Kidney epithelial cell (primary cell): ENCODE results near the gene PTCH2. TPM values are rescaled to one million over a fixed set of nuclear protein-coding genes. Genes with fewer than 3 reads are reported as not detected.

Source experiments
- DNase-seq: peaks from one replicate; pipeline ENCODE4 v3.0.0-alpha.2; 2010; ENCODE audit warnings: low read depth
- H3K27me3 ChIP-seq: 2 replicates; pipeline ENCODE4 v1.6.0; 2011; ENCODE audit warnings: low read length; ENCODE audit not compliant: control insufficient read depth, insufficient read depth
- H3K36me3 ChIP-seq: 2 replicates; pipeline ENCODE4 v1.5.1; 2011; ENCODE audit warnings: low read length; ENCODE audit not compliant: control insufficient read depth, insufficient read depth
- H3K4me3 ChIP-seq: 2 replicates; pipeline ENCODE4 v1.5.1; 2011; ENCODE audit warnings: low read depth, mild to moderate bottlenecking, control low read depth, low read length
- CTCF ChIP-seq: IDR thresholded peaks from 2 replicates; pipeline ENCODE4 v1.5.1; 2011; ENCODE audit warnings: mild to moderate bottlenecking, moderate library complexity, low read length, control low read depth, inconsistent platforms; ENCODE audit not compliant: insufficient read depth, poor library complexity, severe bottlenecking
- total RNA-seq: library from RNA; depleted of rRNA; stranded (reverse); fragments of >200 nt; gene quantifications from 2 replicates; pipeline ENCODE4 v1.2.3, GENCODE V29; 2015

The PTCH2 gene
- total RNA-seq, 1 donor from 2014 or later: 0.38 TPM

- no peaks in the 10 kb centered on the region for H3K27me3 ChIP-seq
- no peaks in the 10 kb centered on the region for H3K36me3 ChIP-seq
- no peak for TF ChIP-seq CTCF
- DNase-seq: no peak
- no peak overlapping the region for H3K4me3 ChIP-seq
These were observed 51.9 kb downstream of the PTCH2 start for GRCh38 chr1:44790968-44791801.

GRCh38 chr1:44788120-44788860, 54.8 kb downstream of the PTCH2 start, which contains the start of gene BEST4:
Gene BEST4 (minus strand): TSS chr1:44788170. CDS start chr1:44787705, 465 bp downstream.
- no peak for DNase-seq
- no peaks in the 10 kb centered on the region for H3K36me3 ChIP-seq
- TF ChIP-seq CTCF: no peak
- H3K4me3 ChIP-seq: no peak within 1 kb of the TSS
- H3K27me3 ChIP-seq: no peaks in the 10 kb centered on the region

- no peak for DNase-seq
- Histone ChIP-seq H3K4me3 (no peak overlapping the region), H3K36me3 (no peaks in the 10 kb centered on the region), H3K27me3 (no peaks in the 10 kb centered on the region)
- TF ChIP-seq CTCF: no peak
These were observed 55.5 kb downstream of the PTCH2 start for GRCh38 chr1:44787506-44787905.

- TF ChIP-seq CTCF: no peak
- no peak overlapping the region for H3K4me3 ChIP-seq
These were observed 56.1 kb downstream of the PTCH2 start for GRCh38 chr1:44786841-44787426.

GRCh38 chr1:44786138-44786840, 56.8 kb downstream of the PTCH2 start:
- DNase-seq: no peak
- no peaks in the 10 kb centered on the region for H3K27me3 ChIP-seq
- peak; percentile 100 for TF ChIP-seq CTCF
- no peaks in the 10 kb centered on the region for H3K36me3 ChIP-seq
- peak overlapping the region; percentile 25 for H3K4me3 ChIP-seq

More at GRCh38 chr1:44786841-44787426, 56.1 kb downstream of the PTCH2 start:
- no peaks in the 10 kb centered on the region for H3K27me3 ChIP-seq
- H3K36me3 ChIP-seq: no peaks in the 10 kb centered on the region
- no peak for DNase-seq
